HG02852 (cell line): Measurements from ENCODE around the gene RALGAPA2.

ENCODE experiments used
- ATAC-seq: cut with Tn5 transposase; IDR thresholded peaks from one replicate; pipeline ENCODE4 v1.9.1; 2021; ENCODE audit warnings: mild to moderate bottlenecking, moderate library complexity; ENCODE audit not compliant: unreplicated experiment

The RALGAPA2 gene

GRCh38 chr20:20414640-20415220 is 297.7 kb downstream of the RALGAPA2 start:
- ATAC-seq, result no peak

- ATAC-seq, result no peak
These were observed 298.6 kb downstream of the RALGAPA2 start for GRCh38 chr20:20413810-20414281.

- no peak for ATAC-seq
These were observed 299.7 kb downstream of the RALGAPA2 start for GRCh38 chr20:20412750-20413149.

GRCh38 chr20:20411836-20412235 is 300.6 kb downstream of the RALGAPA2 start:
- no peak for ATAC-seq

- ATAC-seq, result no peak
These were observed 301.0 kb downstream of the RALGAPA2 start for GRCh38 chr20:20411402-20411801.

- ATAC-seq, result no peak
These were observed 301.8 kb downstream of the RALGAPA2 start for GRCh38 chr20:20410678-20411077.

- ATAC-seq, result no peak
These were observed 303.1 kb downstream of the RALGAPA2 start for GRCh38 chr20:20409331-20409730.

- ATAC-seq, result no peak
These were observed 304.3 kb downstream of the RALGAPA2 start for GRCh38 chr20:20407891-20408805.

- ATAC-seq, result no peak
These were observed 306.1 kb downstream of the RALGAPA2 start for GRCh38 chr20:20406306-20406705.

- no peak for ATAC-seq
These were observed 306.8 kb downstream of the RALGAPA2 start for GRCh38 chr20:20405623-20406022.

- ATAC-seq, result no peak
These were observed 307.8 kb downstream of the RALGAPA2 start for GRCh38 chr20:20404633-20405032.

- ATAC-seq, result no peak
These were observed 310.5 kb downstream of the RALGAPA2 start for GRCh38 chr20:20401991-20402390.

GRCh38 chr20:20399531-20400500 is 312.6 kb downstream of the RALGAPA2 start:
- ATAC-seq, result no peak

- no peak for ATAC-seq
These were observed 314.3 kb downstream of the RALGAPA2 start for GRCh38 chr20:20398123-20398522.

- ATAC-seq, result no peak
These were observed 315.6 kb downstream of the RALGAPA2 start for GRCh38 chr20:20396794-20397193.

GRCh38 chr20:20395903-20396568 is 316.4 kb downstream of the RALGAPA2 start:
- ATAC-seq, result no peak

GRCh38 chr20:20395087-20395486 is 317.4 kb downstream of the RALGAPA2 start:
- no peak for ATAC-seq

GRCh38 chr20:20393207-20394120 is 319.0 kb downstream of the RALGAPA2 start:
- no peak for ATAC-seq

- ATAC-seq, result no peak
These were observed 320.7 kb downstream of the RALGAPA2 start for GRCh38 chr20:20391766-20392165.
